H1 (cell line): ENCODE data around the gene LPP. TPM values are rescaled to one million over a fixed set of nuclear protein-coding genes. Genes with fewer than 3 reads are reported as not detected.

ENCODE experiments used
- CTCF ChIA-PET: fragments of 300-600 bp; sonication (Branson Sonifier 250); formaldehyde crosslinking; loops from one replicate; lab custom pipeline; 2021; ENCODE audit not compliant: partially characterized antibody; lab: Charles Lee
- POLR2A ChIA-PET: fragments of 300-600 bp; sonication (Branson Sonifier 250); formaldehyde crosslinking; loops from one replicate; lab custom pipeline; 2021; ENCODE audit warnings: inconsistent platforms; ENCODE audit not compliant: partially characterized antibody; lab: Charles Lee
- DNase-seq, 2 experiments: peaks; one replicate each; pipeline versions ENCODE4 v3.0.0 to v3.0.0-alpha.2; 2010 to 2022; ENCODE audit warnings: low spot score in 2 of 2, low read depth in 1 of 2, mixed read lengths in 1 of 2
- FAIRE-seq: peaks from 2 replicates; lab custom pipeline; 2011; peaks lifted over from hg19 to GRCh38; lab: Jason Lieb, UNC
- H2AFZ ChIP-seq: 2 replicates; pipeline ENCODE4 v1.8.1; 2012; ENCODE audit warnings: low read length, inconsistent platforms
- H2AK5ac ChIP-seq: 2 replicates; pipeline ENCODE4 v1.6.1; 2013; ENCODE audit warnings: low read depth, low read length
- H2BK120ac ChIP-seq: replicated peaks from 2 replicates; pipeline ENCODE3; 2013; ENCODE audit warnings: low read depth, low read length, inconsistent platforms
- H2BK12ac ChIP-seq: 2 replicates; pipeline ENCODE4 v1.6.1; 2013; ENCODE audit warnings: low read depth, low read length
- H2BK15ac ChIP-seq: 2 replicates; pipeline ENCODE4 v1.6.1; 2013; ENCODE audit warnings: low read length
- H2BK20ac ChIP-seq: 2 replicates; pipeline ENCODE4 v1.6.1; 2013; ENCODE audit warnings: low read length
- H2BK5ac ChIP-seq: 2 replicates; pipeline ENCODE4 v1.6.1; 2013; ENCODE audit warnings: low read depth, low read length
- H3K14ac ChIP-seq: 2 replicates; pipeline ENCODE4 v1.6.1; 2013; ENCODE audit warnings: inconsistent platforms; ENCODE audit not compliant: insufficient read length
- H3K18ac ChIP-seq: 2 replicates; pipeline ENCODE4 v1.6.1; 2013; ENCODE audit warnings: low read length; ENCODE audit errors: extremely low read depth
- H3K23ac ChIP-seq: 2 replicates; pipeline ENCODE4 v1.6.1; 2013; ENCODE audit warnings: inconsistent platforms; ENCODE audit not compliant: insufficient read length
- H3K23me2 ChIP-seq: 2 replicates; pipeline ENCODE4 v1.6.1; 2013; ENCODE audit warnings: low read depth, low read length
- H3K27ac ChIP-seq: 2 replicates; pipeline ENCODE4 v1.6.1; 2011; ENCODE audit warnings: low read depth, low read length, inconsistent platforms
- H3K27me3 ChIP-seq, 4 experiments: replicated peaks in 1 of 4; 1 replicate in 1 of 4; 2 replicates in 3 of 4; pipeline versions ENCODE4 v1.6.1 to v1.8.1; 2011 to 2013; ENCODE audit warnings: low read length in 3 of 4, mild to moderate bottlenecking in 3 of 4, inconsistent platforms in 2 of 4, mixed read lengths in 2 of 4, moderate library complexity in 1 of 4; ENCODE audit not compliant: control insufficient read depth in 3 of 4, insufficient read depth in 3 of 4; ENCODE audit errors: extremely low read depth in 1 of 4
- H3K36me3 ChIP-seq, 4 experiments: 2 replicates each; pipeline versions ENCODE4 v1.6.1 to v1.8.1; 2011 to 2013; ENCODE audit warnings: mild to moderate bottlenecking in 4 of 4, low read length in 3 of 4, moderate library complexity in 2 of 4, control low read depth in 1 of 4, inconsistent platforms in 1 of 4; ENCODE audit not compliant: insufficient read depth in 4 of 4, control insufficient read depth in 2 of 4
- H3K4ac ChIP-seq: replicated peaks from 2 replicates; pipeline ENCODE3; 2013; ENCODE audit warnings: low read length, low read depth, mixed read lengths, inconsistent platforms; ENCODE audit not compliant: insufficient read length
- H3K4me1 ChIP-seq, 4 experiments: replicated peaks in 1 of 4; 1 replicate in 1 of 4; 2 replicates in 3 of 4; pipeline versions ENCODE4 v1.6.1 to v1.8.1; 2011 to 2013; ENCODE audit warnings: low read length in 3 of 4, inconsistent platforms in 2 of 4, mixed read lengths in 1 of 4; ENCODE audit not compliant: insufficient read depth in 4 of 4, control insufficient read depth in 3 of 4
- H3K4me2 ChIP-seq, 2 experiments: 2 replicates each; pipeline versions ENCODE4 v1.6.1 to v1.8.1; 2011 to 2013; ENCODE audit warnings: low read depth in 2 of 2, low read length in 2 of 2, control low read depth in 1 of 2, inconsistent platforms in 1 of 2, mild to moderate bottlenecking in 1 of 2; ENCODE audit not compliant: insufficient read depth in 1 of 2
- H3K4me3 ChIP-seq, 4 experiments: fragments of 200-600, 300-600 bp in 1 of 4; sonication (generic), shearing (Covaris generic), sonication (Bioruptor Twin) in 1 of 4; 2 replicates each; pipeline versions ENCODE4 v1.5.1 to v1.8.1; 2011 to 2016; ENCODE audit warnings: low read length in 4 of 4, low read depth in 3 of 4, control low read depth in 2 of 4, inconsistent platforms in 2 of 4, mild to moderate bottlenecking in 2 of 4, mixed read lengths in 1 of 4, moderate library complexity in 1 of 4; ENCODE audit not compliant: insufficient read depth in 2 of 4; ENCODE audit errors: extremely low read depth in 1 of 4
- H3K56ac ChIP-seq: replicated peaks from 2 replicates; pipeline ENCODE3; 2013; ENCODE audit warnings: low read depth, mild to moderate bottlenecking, mixed read lengths, low read length, inconsistent platforms; ENCODE audit not compliant: insufficient read length
- H3K79me1 ChIP-seq: 2 replicates; pipeline ENCODE4 v1.6.1; 2013; ENCODE audit warnings: low read depth, low read length, control low read depth
- H3K79me2 ChIP-seq, 2 experiments: 2 replicates each; pipeline versions ENCODE4 v1.6.1 to v1.8.1; 2012 to 2013; ENCODE audit warnings: low read length in 2 of 2, mild to moderate bottlenecking in 2 of 2, inconsistent platforms in 1 of 2; ENCODE audit not compliant: insufficient read depth in 2 of 2, control insufficient read depth in 1 of 2
- H3K9ac ChIP-seq, 4 experiments: replicated peaks in 1 of 4; 1 replicate in 1 of 4; 2 replicates in 3 of 4; pipeline versions ENCODE4 v1.6.1 to v1.8.1; 2011 to 2013; ENCODE audit warnings: low read depth in 3 of 4, low read length in 3 of 4, control low read depth in 2 of 4, mild to moderate bottlenecking in 2 of 4, moderate library complexity in 2 of 4, inconsistent platforms in 1 of 4; ENCODE audit errors: extremely low read depth in 1 of 4
- H3K9me3 ChIP-seq, 2 experiments: 2 replicates each; pipeline versions ENCODE4 v1.6.1 to v1.8.1; 2012 to 2013; ENCODE audit warnings: mild to moderate bottlenecking in 2 of 2, moderate library complexity in 2 of 2, control low read depth in 1 of 2, inconsistent platforms in 1 of 2, low read depth in 1 of 2, low read length in 1 of 2, mixed read lengths in 1 of 2; ENCODE audit not compliant: insufficient read depth in 2 of 2
- H4K20me1 ChIP-seq, 2 experiments: replicated peaks in 1 of 2; 2 replicates each; pipeline versions ENCODE3 to v1.8.1; 2011 to 2013; ENCODE audit warnings: inconsistent platforms in 2 of 2, low read length in 2 of 2, mild to moderate bottlenecking in 1 of 2; ENCODE audit not compliant: insufficient read depth in 2 of 2, control insufficient read depth in 1 of 2
- H4K5ac ChIP-seq: 2 replicates; pipeline ENCODE4 v1.6.1; 2013; ENCODE audit warnings: low read length, low read depth, mixed read lengths, inconsistent platforms; ENCODE audit not compliant: insufficient read length
- H4K8ac ChIP-seq: 2 replicates; pipeline ENCODE4 v1.8.0; 2013; ENCODE audit warnings: mild to moderate bottlenecking, moderate library complexity, low read length, inconsistent platforms; ENCODE audit not compliant: insufficient read depth; ENCODE audit errors: extremely low read depth
- H4K91ac ChIP-seq: replicated peaks from 2 replicates; pipeline ENCODE3; 2013; ENCODE audit warnings: low read length, mixed read lengths, inconsistent platforms; ENCODE audit not compliant: insufficient read length
- RAD21 ChIP-seq, 2 experiments: IDR thresholded peaks in 1 of 2; conservative IDR thresholded peaks in 1 of 2; 2 replicates each; pipeline ENCODE4 v1.6.1; 2011; ENCODE audit warnings: low read depth in 2 of 2, low read length in 2 of 2, improper control_type of control experiment in 1 of 2, inconsistent platforms in 1 of 2, mild to moderate bottlenecking in 1 of 2, moderate library complexity in 1 of 2
- RNF2 ChIP-seq: fragments of 200-900, 300-1000 bp; sonication (generic); IDR thresholded peaks from 2 replicates; pipeline ENCODE4 v1.7.1; 2016; ENCODE audit warnings: borderline replicate concordance, low read depth, mild to moderate bottlenecking, antibody characterized with exemption, low read length; ENCODE audit not compliant: poor library complexity, severe bottlenecking; ENCODE audit errors: missing control alignments
- SAP30 ChIP-seq: fragments of 300-600 bp; sonication (generic); IDR thresholded peaks from 2 replicates; pipeline ENCODE4 v1.7.1; 2012; ENCODE audit warnings: low read length, moderate library complexity, mild to moderate bottlenecking, inconsistent platforms; ENCODE audit not compliant: insufficient read depth, insufficient replicate concordance
- WGBS, 2 experiments: shearing (Covaris generic) in 1 of 2; methylation state at CpG; one replicate each; pipeline versions ENCODE4 v1.1.6 to v1.1.7; 2013 to 2015; ENCODE audit warnings: low lambda C conversion rate in 2 of 2, mixed read lengths in 2 of 2, inconsistent platforms in 1 of 2, low coverage in 1 of 2, missing lambda C conversion rate in 1 of 2; ENCODE audit not compliant: insufficient replicate concordance in 2 of 2, insufficient coverage in 1 of 2, insufficient read length in 1 of 2; ENCODE audit errors: extremely low coverage in 1 of 2, missing lambda C conversion rate in 1 of 2; 5-methylcytosine and 5-hydroxymethylcytosine counted together
- polyA plus RNA-seq, 7 experiments: library from polyadenylated mRNA; depleted of rRNA in 3 of 7; stranded (reverse) in 5 of 7; unstranded in 2 of 7; fragments of >200 nt in 5 of 7; fragments of 200-250 nt in 2 of 7; gene quantifications; 1 replicate in 5 of 7; 2 replicates in 1 of 7; 4 replicates in 1 of 7; pipeline versions ENCODE4 v1.2.1 to v1.2.3, GENCODE V29; 2011 to 2013; ENCODE audit warnings: missing spikeins in 2 of 7, mixed read lengths in 2 of 7
- total RNA-seq: library from RNA; stranded (reverse); fragmentation: NEBNext Ultra II Directional; extraction: Animal tissue kit (Norgen Biotek cat#: 25700); gene quantifications from 2 replicates; pipeline ENCODE4 v1.2.1, GENCODE V29; 2021
- TF ChIP-seq, protein P1 (sequence below), 3 experiments: IDR thresholded peaks; 1 replicate in 2 of 3; 2 replicates in 1 of 3; pipeline versions ENCODE4 v1.5.1 to v1.6.1; 2011; ENCODE audit warnings: low read length in 3 of 3, mild to moderate bottlenecking in 3 of 3, inconsistent platforms in 2 of 3, low read depth in 1 of 3, moderate library complexity in 1 of 3; ENCODE audit not compliant: insufficient read depth in 1 of 3; ENCODE audit errors: control extremely low read depth in 1 of 3

Gene LPP
- total and polyA plus RNA-seq, 2 of the 8 experiments (the other 6 are each of a cell fraction or from before 2014, with no cell fraction given): 10.0 to 53.3 TPM

- Histone ChIP-seq H3K4me1 (peaks cover 0 to 15% (median 4%) of the 10 kb centered on the region in 4 experiments; a peak in 5 of 7 replicates), H2BK5ac (no peak overlapping the region), H3K14ac (no peak overlapping the region), H2AFZ (no peak overlapping the region), H2BK15ac (no peak overlapping the region), H4K8ac (no peak overlapping the region), H3K18ac (no peak overlapping the region), H3K36me3 (no peaks in the 10 kb centered on the region; a peak in 1 of 8 replicates), H3K27ac (no peak overlapping the region), H4K5ac (no peak overlapping the region), H3K79me2 (peaks cover 0 to 26% of the 10 kb centered on the region in 2 experiments; a peak in 2 of 4 replicates), H3K56ac (no peak overlapping the region), H3K27me3 (no peaks in the 10 kb centered on the region), H2BK120ac (no peak overlapping the region), H2BK20ac (no peak overlapping the region), H2AK5ac (no peak overlapping the region), H3K9ac (no peak overlapping the region), H3K4ac (no peak overlapping the region), H4K20me1 (no peaks in the 10 kb centered on the region), H3K4me2 (no peak overlapping the region), H3K4me3 (no peak overlapping the region), H3K23ac (no peak overlapping the region), H3K9me3 (no peaks in the 10 kb centered on the region), H4K91ac (no peak overlapping the region), H3K23me2 (no peaks in the 10 kb centered on the region), H3K79me1 (no peaks in the 10 kb centered on the region; the same call in 1 of the 2 replicates), H2BK12ac (no peak overlapping the region)
- FAIRE-seq (no peak), DNase-seq (no peak)
- TF ChIP-seq SAP30: no peak
- peak; percentile 49 to 50 for TF ChIP-seq RAD21 (IDR thresholded peaks at IDR 0.05 in 1 of 2, conservative IDR thresholded peaks at IDR 0.05 in 1 of 2; ENCODE audit: low read depth in 2 of 2, low read length in 2 of 2)
- no peak for TF ChIP-seq RNF2
- TF ChIP-seq, protein P1, sequence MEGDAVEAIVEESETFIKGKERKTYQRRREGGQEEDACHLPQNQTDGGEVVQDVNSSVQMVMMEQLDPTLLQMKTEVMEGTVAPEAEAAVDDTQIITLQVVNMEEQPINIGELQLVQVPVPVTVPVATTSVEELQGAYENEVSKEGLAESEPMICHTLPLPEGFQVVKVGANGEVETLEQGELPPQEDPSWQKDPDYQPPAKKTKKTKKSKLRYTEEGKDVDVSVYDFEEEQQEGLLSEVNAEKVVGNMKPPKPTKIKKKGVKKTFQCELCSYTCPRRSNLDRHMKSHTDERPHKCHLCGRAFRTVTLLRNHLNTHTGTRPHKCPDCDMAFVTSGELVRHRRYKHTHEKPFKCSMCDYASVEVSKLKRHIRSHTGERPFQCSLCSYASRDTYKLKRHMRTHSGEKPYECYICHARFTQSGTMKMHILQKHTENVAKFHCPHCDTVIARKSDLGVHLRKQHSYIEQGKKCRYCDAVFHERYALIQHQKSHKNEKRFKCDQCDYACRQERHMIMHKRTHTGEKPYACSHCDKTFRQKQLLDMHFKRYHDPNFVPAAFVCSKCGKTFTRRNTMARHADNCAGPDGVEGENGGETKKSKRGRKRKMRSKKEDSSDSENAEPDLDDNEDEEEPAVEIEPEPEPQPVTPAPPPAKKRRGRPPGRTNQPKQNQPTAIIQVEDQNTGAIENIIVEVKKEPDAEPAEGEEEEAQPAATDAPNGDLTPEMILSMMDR (IDR thresholded peaks at IDR 0.05; ENCODE audit: control extremely low read depth in 1 of 3, insufficient read depth in 1 of 3, low read depth in 1 of 3, low read length in 3 of 3): peak; percentile 32 to 58 (median 57); a peak in 3 of 4 replicates
- 83% methylated on average over 7 of the region's 7 CpGs; no CpG with 5 or more reads in 1 of the 2 experiments for WGBS, 2 experiments
- CTCF ChIA-PET: interaction anchor here (0.7 to 4.9 kb wide), 49 partner anchors 9 to 465 kb away, joined by 3 to 50 read pairs (median 4); partner anchors contain the start of gene LPP
- POLR2A ChIA-PET: interaction anchor here (0.9 kb wide), 1 partner anchor 466 kb away, joined by 4 read pairs; no protein-coding TSS in a partner anchor
These were observed 52.0 kb downstream of the LPP start for GRCh38 chr3:188205992-188206416.
